GM19193 (cell line): ENCODE results near the gene CUL1.

Experiments used
- POLR2A ChIP-seq: IDR thresholded peaks from 4 replicates; pipeline ENCODE4 v1.6.1; 2011; ENCODE audit not compliant: insufficient read depth, insufficient read length; ENCODE audit errors: extremely low read depth

Gene CUL1

DNA sequence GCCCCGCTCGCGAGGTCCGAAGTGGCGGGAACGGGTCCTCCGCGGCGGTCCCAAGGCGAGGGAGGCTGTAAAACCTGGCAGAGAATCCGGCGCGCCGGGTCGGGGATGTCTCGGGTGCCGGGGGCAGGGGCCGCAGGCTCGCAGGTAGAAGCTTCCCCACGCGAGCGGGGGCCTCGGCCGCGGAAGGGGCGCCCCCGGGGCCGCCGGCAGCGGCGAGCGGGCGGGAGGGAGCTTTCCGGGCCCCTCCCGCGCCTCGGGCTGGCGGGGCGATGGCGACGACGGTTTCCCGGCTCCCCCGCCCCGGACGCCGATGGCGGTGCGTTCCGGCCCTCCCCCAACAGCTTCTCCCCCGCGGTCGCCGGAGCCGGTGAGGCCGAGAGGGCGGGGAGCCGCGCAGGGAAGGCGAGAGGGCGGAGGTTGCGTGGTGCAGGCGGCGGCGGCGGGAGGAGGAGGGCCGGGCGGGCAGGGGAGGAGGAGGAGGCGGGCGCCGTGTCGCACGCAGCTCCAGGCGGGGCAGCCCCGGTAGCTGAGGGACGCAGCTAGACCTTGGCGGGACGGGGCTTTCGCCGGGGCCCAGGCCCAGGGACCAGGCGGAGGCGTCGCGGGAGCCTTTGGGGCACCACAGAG, at the start of gene CUL1:
Gene CUL1 (plus strand): TSS at position 507 of the 627 bp plus-strand sequence. CDS start 31,220 bp downstream, outside the sequence.
- peak; percentile 74 for TF ChIP-seq POLR2A

DNA sequence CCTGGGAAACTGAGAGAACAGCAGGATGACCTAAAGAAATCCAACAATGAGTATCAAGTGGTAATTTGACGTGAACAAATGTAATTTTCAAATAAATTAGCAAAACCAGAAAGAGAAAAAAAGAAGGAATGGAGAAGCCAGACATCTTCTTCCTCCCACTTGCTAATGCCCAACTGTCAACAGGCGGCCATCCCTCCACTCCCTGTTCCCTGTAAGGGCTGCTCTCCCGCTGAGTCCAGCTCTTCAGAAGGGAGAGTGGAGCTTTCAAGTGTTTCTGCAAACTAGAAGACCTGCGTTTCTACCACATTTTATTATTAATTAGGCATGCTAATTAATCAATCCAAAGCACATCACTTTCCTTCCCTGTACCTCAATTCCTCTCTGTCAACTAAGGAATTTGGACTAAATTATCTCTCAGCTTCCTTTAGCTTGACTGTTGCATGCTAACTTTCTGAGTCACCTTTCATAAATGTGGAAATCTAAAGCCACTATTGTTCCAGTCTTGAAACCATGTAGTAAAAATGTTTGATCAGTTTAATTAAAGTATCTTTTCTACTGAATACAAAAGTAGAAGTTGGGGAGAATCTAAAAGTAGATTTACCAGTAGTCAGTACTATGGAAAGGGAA, 48.4 kb upstream of the CUL1 start:
- TF ChIP-seq POLR2A, result no peak

DNA sequence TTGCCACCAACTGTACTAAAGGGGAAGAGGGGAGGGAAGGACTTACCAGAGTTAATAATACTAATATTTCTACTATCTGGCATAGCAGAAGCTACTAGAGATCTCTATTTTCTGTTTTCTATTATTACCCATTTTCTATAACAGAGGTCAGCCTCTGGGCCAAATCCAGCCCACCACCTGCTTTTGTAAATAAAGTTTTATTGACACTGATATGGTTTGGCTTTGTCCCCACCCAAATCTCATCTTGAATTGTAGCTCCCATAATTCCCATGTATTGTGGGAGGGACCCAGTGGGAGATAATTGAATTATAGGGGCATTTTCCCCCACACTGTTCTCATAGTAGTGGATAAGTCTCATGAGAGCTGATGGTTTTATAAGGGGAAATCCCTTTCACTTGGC, 45.9 kb upstream of the CUL1 start:
- no peak for TF ChIP-seq POLR2A

DNA sequence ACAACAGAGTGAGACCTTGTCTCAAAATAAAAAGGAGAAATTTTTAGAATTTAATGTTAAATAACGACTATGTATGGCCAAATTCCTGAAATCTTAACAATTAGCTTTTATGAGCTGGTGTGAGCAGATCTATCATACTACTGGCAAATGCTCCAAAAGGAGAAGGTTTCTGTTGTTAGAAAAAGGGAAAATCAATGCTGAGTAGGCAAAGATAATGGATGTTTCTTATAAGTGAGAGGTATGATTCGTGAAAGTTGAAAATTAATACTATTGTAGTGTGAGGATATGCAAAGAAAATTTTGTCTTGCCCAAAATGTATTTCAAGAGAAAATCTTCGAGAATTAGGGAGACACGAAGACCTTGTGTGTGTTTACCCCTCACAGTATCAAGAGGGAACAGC, 40.8 kb upstream of the CUL1 start:
- TF ChIP-seq POLR2A, result no peak

DNA sequence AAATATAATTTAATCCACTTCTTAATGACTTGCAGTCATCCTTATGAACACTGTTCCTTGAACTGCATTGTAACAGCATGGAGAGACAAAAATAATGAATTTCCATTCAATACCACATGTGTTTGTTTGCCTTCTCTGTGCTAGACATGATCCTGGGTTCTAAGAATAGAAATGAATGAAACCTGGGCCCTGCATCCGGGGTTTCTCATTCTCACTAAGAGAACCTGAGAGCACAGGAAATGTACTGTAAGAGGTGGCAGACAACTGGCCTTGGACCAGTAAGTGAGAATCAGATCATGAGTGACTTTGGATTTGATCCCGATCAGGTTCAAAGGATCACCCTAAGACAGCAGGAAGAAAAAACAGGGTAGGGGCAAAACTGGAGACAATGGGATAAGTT, 37.2 kb upstream of the CUL1 start:
- TF ChIP-seq POLR2A, result no peak

DNA sequence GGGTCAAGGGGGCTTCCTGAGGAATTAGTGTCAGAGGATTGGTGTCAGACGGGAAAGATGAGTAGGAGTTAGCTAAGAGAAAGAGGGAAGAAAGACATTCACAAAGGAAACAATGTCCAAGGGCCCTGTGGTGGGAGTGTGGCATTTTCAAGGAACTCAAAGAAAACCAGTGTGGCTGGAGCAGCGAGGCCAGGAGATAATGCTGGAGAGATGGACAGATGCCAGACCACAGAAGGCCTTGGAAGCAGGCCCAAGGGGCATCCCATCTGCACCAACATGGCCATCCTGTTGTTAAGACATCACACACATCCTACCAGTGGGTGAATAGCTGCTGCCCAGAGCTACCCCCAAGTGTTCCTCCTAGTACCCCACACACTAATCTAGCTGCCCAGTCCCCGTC, 36.1 kb upstream of the CUL1 start:
- no peak for TF ChIP-seq POLR2A

DNA sequence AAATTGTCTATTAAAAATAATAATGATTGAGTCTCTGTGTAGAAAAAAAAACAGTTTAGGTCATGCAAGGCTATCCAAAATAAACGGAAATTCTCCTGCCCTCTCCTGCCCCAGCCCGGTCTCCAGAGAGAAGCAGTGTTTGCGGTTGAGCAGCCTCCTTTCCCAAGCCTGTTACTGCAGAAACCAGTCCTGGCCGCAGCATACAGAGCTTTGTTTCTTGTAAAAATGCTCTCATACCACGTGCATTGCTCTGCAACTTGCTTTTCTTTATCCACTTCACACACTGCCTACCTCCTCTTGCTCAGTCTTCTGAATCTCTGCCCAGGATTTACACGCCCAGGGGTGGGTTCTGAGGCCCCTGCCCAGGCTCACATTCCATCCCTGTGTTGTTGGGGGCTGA, 34.4 kb upstream of the CUL1 start:
- no peak for TF ChIP-seq POLR2A

DNA sequence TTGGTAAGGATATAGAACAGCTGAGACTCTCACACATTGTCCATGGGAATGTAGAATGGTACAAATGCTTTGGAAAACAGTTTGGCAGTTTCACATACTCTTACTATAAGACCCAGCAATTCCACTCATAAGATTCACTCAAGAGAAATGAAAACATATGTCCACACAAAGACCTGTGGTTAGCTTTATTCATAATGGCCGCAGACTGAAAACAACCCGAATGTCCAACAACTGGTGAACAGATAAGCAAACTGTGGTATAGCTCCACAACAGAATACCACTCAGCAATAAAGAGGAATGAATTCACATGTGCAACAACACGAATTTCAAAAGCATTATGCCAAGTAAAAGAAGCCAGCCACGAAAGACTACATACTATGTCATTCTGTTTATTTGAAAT, 33.5 kb upstream of the CUL1 start:
- TF ChIP-seq POLR2A, result no peak

DNA sequence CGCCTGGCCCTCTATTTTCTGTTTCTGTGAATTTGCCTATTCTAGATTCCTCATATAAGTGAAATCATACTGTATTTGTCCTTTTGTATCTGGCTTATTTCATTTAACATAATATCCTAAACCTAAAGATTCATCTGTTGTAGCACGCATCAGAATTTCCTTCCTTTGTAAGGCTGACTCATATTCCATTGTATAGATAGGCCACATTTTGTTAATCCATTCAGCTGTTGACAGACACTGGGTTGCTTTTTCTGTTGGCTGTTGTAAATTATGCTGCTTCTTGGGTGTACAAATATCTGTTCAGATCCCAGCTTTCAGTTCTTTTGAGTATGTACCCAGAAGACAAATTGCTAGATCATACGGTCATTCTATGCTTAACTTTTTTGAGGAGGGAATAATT, 28.8 kb upstream of the CUL1 start:
- TF ChIP-seq POLR2A, result no peak

DNA sequence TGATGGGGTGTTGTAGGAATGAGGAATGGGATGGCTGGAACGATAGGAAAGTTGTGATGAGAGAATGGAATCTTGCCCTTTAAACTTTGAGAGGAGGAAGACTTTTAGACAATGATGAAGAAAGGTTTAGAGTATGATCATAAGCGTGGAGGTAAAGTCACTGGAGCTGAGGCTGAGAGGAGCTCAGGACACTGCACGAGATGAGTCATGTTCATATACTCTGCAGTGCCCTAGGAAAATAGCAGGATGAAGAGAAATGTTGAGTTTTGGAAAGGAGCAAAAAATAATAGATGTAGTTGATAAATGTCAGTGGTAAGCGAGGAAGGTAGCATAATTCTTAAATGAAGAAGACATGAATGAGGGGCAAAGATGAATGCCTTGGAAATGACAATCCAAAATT, 28.3 kb upstream of the CUL1 start:
- TF ChIP-seq POLR2A, result no peak

DNA sequence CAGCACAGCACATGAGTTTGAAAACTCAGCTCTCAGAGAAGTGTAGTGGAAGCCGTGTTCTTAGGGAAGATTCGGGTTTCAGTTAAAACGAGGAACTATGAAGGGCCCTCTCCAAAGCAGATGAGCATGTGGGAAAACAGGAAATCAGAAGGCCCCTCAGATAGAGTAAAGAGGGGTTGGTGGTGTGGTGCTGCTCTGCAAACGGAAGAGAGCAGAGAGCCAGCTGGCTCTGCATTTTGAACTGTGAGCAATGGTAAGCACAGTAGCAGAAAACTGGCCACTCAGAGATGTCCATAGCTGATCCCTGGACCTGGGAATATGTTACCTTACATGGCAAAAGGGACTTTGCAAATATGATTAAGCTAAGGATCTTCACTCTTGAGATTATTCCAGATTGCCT, 27.9 kb upstream of the CUL1 start:
- no peak for TF ChIP-seq POLR2A

DNA sequence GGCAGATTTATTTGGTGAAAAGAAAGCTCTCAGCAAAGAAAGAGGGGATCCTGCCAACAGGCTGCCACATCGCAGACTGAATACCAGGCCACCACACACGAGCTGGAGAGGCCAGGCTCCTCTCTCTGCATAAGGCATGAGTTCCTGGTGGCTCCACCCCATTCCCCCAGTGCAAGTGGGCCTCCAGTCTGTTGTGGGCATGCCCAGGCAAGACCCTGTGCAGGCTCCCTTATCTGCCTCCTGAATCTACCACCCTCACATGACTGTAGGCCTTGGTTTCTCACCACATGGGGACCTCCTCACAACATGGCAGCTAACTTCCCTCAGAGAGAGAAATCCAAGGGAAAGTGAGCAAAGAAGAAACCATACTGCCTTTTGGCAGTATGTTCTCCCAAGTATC, 26.7 kb upstream of the CUL1 start:
- no peak for TF ChIP-seq POLR2A

DNA sequence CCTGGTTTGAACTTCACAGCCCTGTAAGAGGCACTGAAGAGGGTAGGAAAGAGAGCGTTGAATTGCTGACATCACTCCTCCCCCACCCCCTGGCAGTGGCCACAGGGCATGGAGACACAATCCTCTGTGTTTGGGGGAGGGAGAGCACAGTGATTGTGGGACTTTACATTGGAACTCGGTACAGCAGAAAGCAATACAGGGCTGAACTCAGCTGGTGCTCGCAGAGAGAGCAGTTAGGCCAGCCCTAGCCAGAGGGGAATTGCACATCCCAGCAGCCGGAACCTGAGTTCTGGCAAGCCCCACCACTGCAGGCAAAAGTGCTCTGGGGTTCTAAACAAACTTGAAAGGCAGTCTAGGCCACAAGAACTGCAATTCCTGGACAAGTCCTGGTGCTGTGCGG, 24.0 kb upstream of the CUL1 start:
- no peak for TF ChIP-seq POLR2A

DNA sequence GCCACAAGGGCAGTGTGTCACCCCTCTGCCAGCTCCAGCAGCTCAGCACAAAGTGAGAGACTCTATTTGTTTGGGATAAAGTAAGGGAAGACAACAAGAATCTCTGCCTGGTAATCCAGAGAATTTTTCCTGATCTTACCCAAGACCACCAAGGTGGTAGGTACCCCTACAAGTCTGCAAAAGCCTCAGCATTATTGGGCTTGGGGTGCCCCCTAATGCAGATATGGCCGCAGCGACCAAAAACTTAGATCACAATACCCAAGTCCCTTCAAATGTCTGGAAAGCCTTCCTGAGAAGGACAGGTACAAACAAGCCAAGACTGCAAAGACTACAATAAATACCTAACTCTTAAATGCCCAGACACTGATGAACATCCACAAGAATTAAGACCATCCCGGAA, 22.4 kb upstream of the CUL1 start:
- no peak for TF ChIP-seq POLR2A

DNA sequence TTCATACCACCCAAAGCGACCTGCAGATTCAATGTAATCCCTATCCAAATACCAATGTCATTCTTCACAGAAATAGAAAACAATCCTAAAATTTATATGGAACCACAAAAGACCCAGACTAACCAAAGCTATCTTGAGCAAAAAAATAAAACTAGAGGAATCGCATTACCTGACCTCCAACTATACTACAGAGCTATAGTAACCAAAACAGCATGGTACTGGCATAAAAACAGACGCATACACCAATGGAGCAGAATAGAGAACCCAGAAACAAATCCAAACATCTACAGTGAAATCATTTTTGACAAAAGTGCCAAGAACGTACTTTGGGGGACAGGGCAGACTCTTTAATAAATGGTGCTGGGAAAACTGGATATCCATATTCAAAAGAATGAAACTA, 16.9 kb upstream of the CUL1 start:
- TF ChIP-seq POLR2A, result no peak

DNA sequence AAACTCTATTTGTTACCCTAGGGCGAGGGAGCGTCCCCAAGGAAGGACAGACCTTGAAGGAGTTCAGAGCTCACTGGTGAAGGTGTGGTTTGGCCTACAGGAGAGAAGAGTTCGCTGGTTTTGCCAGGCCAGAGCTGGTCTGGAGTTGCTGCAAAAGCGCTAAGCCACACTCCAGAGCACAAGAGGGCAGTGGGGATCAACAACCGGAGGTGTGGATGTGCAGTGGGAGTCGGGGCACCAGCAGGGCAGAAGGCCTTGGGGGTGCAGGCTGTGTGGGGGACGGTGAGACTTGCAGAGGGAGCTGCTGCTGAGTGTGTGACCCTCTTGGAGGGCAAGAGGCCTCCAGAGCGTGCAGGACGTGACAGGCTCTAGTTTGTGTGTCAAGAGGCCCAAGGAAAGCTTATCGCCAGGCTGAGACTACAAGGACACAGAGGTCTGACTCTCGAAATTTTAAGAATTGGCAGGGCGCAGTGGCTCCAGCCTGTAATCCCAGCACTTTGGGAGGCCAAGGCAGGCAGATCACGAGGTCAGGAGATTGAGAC, 14.3 kb upstream of the CUL1 start:
- no peak for TF ChIP-seq POLR2A
